GM03348 (cell line): Measurements from ENCODE around the gene MPG.
"Not testable (repeated sequence)": the region's sequence is repeated elsewhere in the genome, so short reads cannot be mapped to it uniquely, and the experiment has no call there.

ENCODE experiments used
- DNase-seq: peaks from one replicate; pipeline ENCODE4 v3.0.0; 2012; ENCODE audit warnings: low spot score

Gene MPG

GRCh38 chr16:112153-112840 is 34.3 kb downstream of the MPG start:
- DNase-seq = no peak

GRCh38 chr16:114327-114726 is 36.3 kb downstream of the MPG start:
- DNase-seq = no peak

DNA sequence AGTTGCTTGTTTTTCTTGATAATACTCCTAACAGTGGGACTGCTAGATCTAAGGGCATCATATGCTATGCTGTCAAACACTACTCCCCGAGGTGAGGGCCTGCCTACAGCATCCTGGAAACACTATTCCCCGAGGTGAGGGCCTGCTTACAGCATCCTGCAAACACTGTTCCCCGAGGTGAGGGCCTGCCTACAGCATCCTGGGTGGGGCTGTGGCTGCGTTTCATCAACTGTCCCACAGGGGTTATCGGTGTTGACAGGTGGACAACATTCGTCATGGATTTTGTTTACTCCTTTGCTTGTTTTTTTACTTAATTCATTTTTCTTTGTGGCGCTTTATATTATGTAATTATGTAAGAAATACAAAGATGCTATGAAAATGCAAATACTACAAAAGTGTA is 38.0 kb downstream of the MPG start:
- no peak for DNase-seq

GRCh38 chr16:117379-118365 is 39.6 kb downstream of the MPG start:
- DNase-seq = peak; percentile 77

DNA sequence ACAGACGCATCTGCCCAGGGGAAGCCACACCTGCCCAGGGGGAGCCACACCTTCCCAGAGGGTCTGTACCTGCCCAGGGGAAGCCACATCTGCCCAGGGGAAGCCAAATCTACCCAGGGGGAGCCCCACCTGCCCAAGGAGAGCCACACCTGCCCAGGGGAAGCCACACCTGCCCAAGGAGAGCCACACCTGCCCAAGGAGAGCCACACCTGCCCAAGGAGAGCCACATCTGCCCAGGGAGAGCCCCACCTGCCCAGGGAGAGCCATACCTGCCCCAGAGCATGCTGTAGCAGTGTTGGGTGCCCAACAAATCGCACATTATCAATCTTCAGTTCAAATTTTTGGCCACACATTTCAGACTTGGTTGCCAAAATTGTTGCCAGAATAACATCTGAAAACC is 40.8 kb downstream of the MPG start:
- no peak for DNase-seq

GRCh38 chr16:119295-119694 is 41.3 kb downstream of the MPG start:
- no peak for DNase-seq

- no peak for DNase-seq
Measured at GRCh38 chr16:119835-120491, 41.9 kb downstream of the MPG start.

GRCh38 chr16:120756-121155 is 42.7 kb downstream of the MPG start:
- no peak for DNase-seq

DNA sequence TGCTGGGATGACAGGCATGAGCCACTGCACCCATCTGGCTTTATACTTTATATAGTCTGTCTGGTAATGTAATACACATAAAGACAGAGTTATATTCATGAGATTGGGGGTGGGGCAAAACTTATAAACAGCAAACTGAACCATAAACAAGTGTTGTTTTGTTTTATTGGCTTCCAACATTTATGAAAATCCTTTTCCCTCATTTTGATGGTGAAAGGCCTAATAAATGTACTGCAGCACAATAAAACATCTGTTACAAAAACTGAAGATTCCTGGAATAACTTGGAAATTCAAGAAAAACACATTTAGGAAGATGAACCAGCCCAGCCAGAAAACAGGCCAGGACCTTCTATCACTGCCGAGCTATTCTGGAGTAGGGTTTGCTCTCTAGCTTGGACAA is 44.3 kb downstream of the MPG start:
- DNase-seq = no peak

- not testable (repeated sequence) for DNase-seq
Measured at GRCh38 chr16:123558-124350, 45.7 kb downstream of the MPG start.

DNA sequence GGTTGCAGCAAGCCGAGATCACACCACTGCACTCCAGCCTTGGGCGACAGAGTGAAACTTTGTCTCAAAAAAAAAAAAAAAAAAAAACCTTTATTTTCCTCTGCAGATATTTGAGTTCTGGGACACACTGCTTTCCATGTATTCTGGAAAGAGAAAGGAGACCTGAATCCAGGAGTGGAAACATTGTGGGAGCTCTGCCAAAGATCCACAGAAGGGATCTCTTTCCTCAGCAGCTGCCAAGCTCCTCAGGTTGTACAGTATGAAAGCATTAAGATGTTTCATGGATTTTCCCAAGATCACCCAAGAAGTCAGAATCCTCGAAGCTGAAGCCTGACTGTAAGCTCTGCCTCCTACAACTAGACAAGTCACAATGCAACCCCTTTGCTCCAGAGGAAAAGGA is 47.0 kb downstream of the MPG start:
- DNase-seq = no peak

GRCh38 chr16:129075-129474 is 51.0 kb downstream of the MPG start:
- no peak for DNase-seq

GRCh38 chr16:130533-131173 is 52.6 kb downstream of the MPG start:
- DNase-seq = no peak

DNA sequence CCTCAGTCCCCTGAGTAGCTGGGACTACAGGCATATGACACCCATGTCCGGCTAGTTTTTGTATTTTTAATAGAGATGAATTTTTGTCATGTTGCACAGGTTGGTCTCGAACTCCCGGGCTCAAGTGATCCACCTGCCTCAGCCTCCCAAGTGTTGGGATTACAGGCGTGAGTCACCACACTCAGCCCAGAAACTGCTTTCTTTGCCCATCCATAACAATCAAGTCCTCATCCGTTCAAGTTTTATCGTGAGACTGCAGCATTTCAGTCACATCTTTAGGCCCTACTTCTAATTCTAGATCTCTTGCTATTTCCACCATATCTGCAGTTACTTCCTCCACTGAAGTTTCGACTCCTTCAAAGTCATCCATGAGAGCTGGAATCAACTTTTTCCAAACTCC is 54.1 kb downstream of the MPG start:
- DNase-seq = no peak

GRCh38 chr16:133716-134115 is 55.7 kb downstream of the MPG start:
- DNase-seq = no peak
